Endothelial cell of umbilical vein (primary cell): Measurements from ENCODE around the gene IFNGR1. TPM values are rescaled to one million over a fixed set of nuclear protein-coding genes. Genes with fewer than 3 reads are reported as not detected.

Source experiments
- BruUV-seq: library from RNA; stranded (reverse); fragments of 400-500 nt; replicated peaks from 2 replicates; lab custom pipeline; 2021; lab: Mats Ljungman, UMichigan
- CTCF ChIA-PET: fragments of 300-600, 350-600 bp; sonication (Branson Sonifier 250); formaldehyde crosslinking; loops from one replicate; lab custom pipeline; 2021; ENCODE audit warnings: antibody characterized with exemption, inconsistent platforms; lab: Charles Lee
- POLR2A ChIA-PET: fragments of 300-600, 350-600 bp; sonication (Branson Sonifier 250); formaldehyde crosslinking; loops from one replicate; lab custom pipeline; 2021; ENCODE audit warnings: antibody characterized with exemption, inconsistent platforms; lab: Charles Lee
- DNase-seq: peaks from one replicate; pipeline ENCODE4 v3.0.0-alpha.2; 2011; ENCODE audit warnings: low read depth, low spot score
- FAIRE-seq: peaks from 2 replicates; lab custom pipeline; 2011; peaks lifted over from hg19 to GRCh38; lab: Jason Lieb, UNC
- H2AFZ ChIP-seq: 2 replicates; pipeline ENCODE4 v1.6.0; 2012; ENCODE audit warnings: low read depth, low read length, control low read depth, inconsistent platforms
- H3K27ac ChIP-seq: 2 replicates; pipeline ENCODE4 v1.5.1; 2011; ENCODE audit warnings: low read depth, mild to moderate bottlenecking, control low read depth, low read length, moderate library complexity; ENCODE audit not compliant: insufficient read depth
- H3K27me3 ChIP-seq, 2 experiments: 2 replicates each; pipeline versions ENCODE4 v1.6.0 to v1.6.1; 2011; ENCODE audit warnings: low read length in 2 of 2, mixed read lengths in 1 of 2; ENCODE audit not compliant: control insufficient read depth in 2 of 2, insufficient read depth in 2 of 2
- H3K36me3 ChIP-seq, 2 experiments: 2 replicates in 1 of 2; 3 replicates in 1 of 2; pipeline ENCODE4 v1.5.1; 2011; ENCODE audit warnings: low read length in 2 of 2, mild to moderate bottlenecking in 1 of 2, moderate library complexity in 1 of 2; ENCODE audit not compliant: control insufficient read depth in 2 of 2, insufficient read depth in 2 of 2; ENCODE audit errors: extremely low read depth in 1 of 2
- H3K4me1 ChIP-seq: 3 replicates; pipeline ENCODE4 v1.5.1; 2011; ENCODE audit warnings: mild to moderate bottlenecking, low read length; ENCODE audit not compliant: control insufficient read depth, insufficient read depth; ENCODE audit errors: extremely low read depth
- H3K4me2 ChIP-seq: 2 replicates; pipeline ENCODE4 v1.6.1; 2011; ENCODE audit warnings: low read length, control low read depth, mixed read lengths; ENCODE audit not compliant: insufficient read depth
- H3K4me3 ChIP-seq, 3 experiments: fragments of 200-600 bp in 1 of 3; sonication (generic), shearing (Covaris generic) in 1 of 3; replicated peaks in 1 of 3; 2 replicates each; pipeline ENCODE4 v1.5.1; 2011 to 2016; ENCODE audit warnings: control low read depth in 3 of 3, low read length in 3 of 3, mild to moderate bottlenecking in 2 of 3, inconsistent platforms in 1 of 3, low read depth in 1 of 3, moderate library complexity in 1 of 3; ENCODE audit not compliant: insufficient read depth in 1 of 3
- H3K79me2 ChIP-seq: 2 replicates; pipeline ENCODE4 v1.6.0; 2012; ENCODE audit warnings: low read length, inconsistent platforms; ENCODE audit not compliant: control insufficient read depth, insufficient read depth
- H3K9ac ChIP-seq: replicated peaks from 2 replicates; pipeline ENCODE3; 2011; ENCODE audit warnings: low read length, control low read depth; ENCODE audit not compliant: insufficient read depth; ENCODE audit errors: extremely low read depth
- H3K9me1 ChIP-seq: replicated peaks from 3 replicates; pipeline ENCODE4 v1.6.0; 2011; ENCODE audit warnings: mild to moderate bottlenecking, low read length; ENCODE audit not compliant: control insufficient read depth, insufficient read depth; ENCODE audit errors: extremely low read depth
- H3K9me3 ChIP-seq: replicated peaks from 2 replicates; pipeline ENCODE4 v1.5.1; 2012; ENCODE audit warnings: low read length, inconsistent platforms; ENCODE audit not compliant: control insufficient read depth, insufficient read depth
- H4K20me1 ChIP-seq: replicated peaks from 2 replicates; pipeline ENCODE3; 2011; ENCODE audit warnings: mild to moderate bottlenecking, low read length; ENCODE audit not compliant: control insufficient read depth, insufficient read depth; ENCODE audit errors: extremely low read depth
- EZH2 ChIP-seq: IDR thresholded peaks from 2 replicates; pipeline ENCODE4 v1.6.1; 2012; ENCODE audit warnings: borderline replicate concordance, low read depth, mild to moderate bottlenecking, moderate library complexity, low read length, inconsistent platforms; ENCODE audit not compliant: severe bottlenecking
- FOS ChIP-seq: IDR thresholded peaks from 2 replicates; pipeline ENCODE4 v1.6.1; 2011; ENCODE audit warnings: mild to moderate bottlenecking, low read length, moderate library complexity, borderline replicate concordance; ENCODE audit not compliant: insufficient read depth
- GATA2 ChIP-seq: IDR thresholded peaks from 2 replicates; pipeline ENCODE4 v1.7.0; 2011; ENCODE audit warnings: low read depth, mild to moderate bottlenecking, moderate library complexity, mixed read lengths, low read length; ENCODE audit not compliant: insufficient read length, insufficient read depth
- JUN ChIP-seq: IDR thresholded peaks from 2 replicates; pipeline ENCODE4 v1.6.1; 2011; ENCODE audit warnings: borderline replicate concordance, low read depth; ENCODE audit not compliant: insufficient read length, insufficient read depth
- MYC ChIP-seq: IDR thresholded peaks from one replicate; pipeline ENCODE4 v1.6.1; 2011; ENCODE audit warnings: mild to moderate bottlenecking, low read depth, low read length
- POLR2A ChIP-seq: IDR thresholded peaks from 2 replicates; pipeline ENCODE4 v1.6.1; 2012; ENCODE audit warnings: low read depth, mild to moderate bottlenecking, control low read depth, low read length
- POLR2AphosphoS5 ChIP-seq: IDR thresholded peaks from 2 replicates; pipeline ENCODE4 v1.6.1; 2012; ENCODE audit warnings: low read depth, mild to moderate bottlenecking, control low read depth, low read length, moderate library complexity; ENCODE audit not compliant: insufficient read depth
- dilution Hi-C: fragments of 300-500 bp; cut with MboI; formaldehyde crosslinking; loops from one replicate; pipeline ENCODE4 v1.15.0; 2019; ENCODE audit warnings: low sequenced_read_pairs; ENCODE audit not compliant: extremely low pct_ligation_motif_present
- intact Hi-C: fragments of 100-400 bp; cut with micrococcal nuclease; formaldehyde crosslinking; loops from one replicate; pipeline ENCODE4 v1.10.0; 2022
- polyA plus RNA-seq, 4 experiments: library from polyadenylated mRNA; depleted of rRNA in 3 of 4; stranded (reverse) in 3 of 4; unstranded in 1 of 4; fragments of >200 nt; gene quantifications; 2 replicates each; pipeline versions ENCODE4 v1.2.1 to v1.2.3, GENCODE V29; 2011 to 2012; ENCODE audit warnings: missing spikeins in 1 of 4
- total RNA-seq: library from RNA; stranded (reverse); gene quantifications from 2 replicates; pipeline ENCODE4 v1.2.3, GENCODE V29; 2021
- TF ChIP-seq, protein P1 (sequence below), 2 donors: IDR thresholded peaks; 1 replicate in 1 of 2; 2 replicates in 1 of 2; pipeline ENCODE4 v1.5.1; 2011; ENCODE audit warnings: low read length in 2 of 2, mild to moderate bottlenecking in 2 of 2, moderate library complexity in 2 of 2, control low read depth in 1 of 2, inconsistent platforms in 1 of 2, low read depth in 1 of 2; ENCODE audit not compliant: insufficient read depth in 1 of 2; ENCODE audit errors: extremely low read depth in 1 of 2
- TF ChIP-seq, protein P2 (sequence below): IDR thresholded peaks from 2 replicates; pipeline ENCODE4 v1.6.1; 2011; ENCODE audit not compliant: insufficient read depth, insufficient read length

The IFNGR1 gene
- total and polyA plus RNA-seq, 2 donors (not counting 3 experiments of a cell fraction or from before 2014, with no cell fraction given): 19.1 to 31.2 TPM

DNA sequence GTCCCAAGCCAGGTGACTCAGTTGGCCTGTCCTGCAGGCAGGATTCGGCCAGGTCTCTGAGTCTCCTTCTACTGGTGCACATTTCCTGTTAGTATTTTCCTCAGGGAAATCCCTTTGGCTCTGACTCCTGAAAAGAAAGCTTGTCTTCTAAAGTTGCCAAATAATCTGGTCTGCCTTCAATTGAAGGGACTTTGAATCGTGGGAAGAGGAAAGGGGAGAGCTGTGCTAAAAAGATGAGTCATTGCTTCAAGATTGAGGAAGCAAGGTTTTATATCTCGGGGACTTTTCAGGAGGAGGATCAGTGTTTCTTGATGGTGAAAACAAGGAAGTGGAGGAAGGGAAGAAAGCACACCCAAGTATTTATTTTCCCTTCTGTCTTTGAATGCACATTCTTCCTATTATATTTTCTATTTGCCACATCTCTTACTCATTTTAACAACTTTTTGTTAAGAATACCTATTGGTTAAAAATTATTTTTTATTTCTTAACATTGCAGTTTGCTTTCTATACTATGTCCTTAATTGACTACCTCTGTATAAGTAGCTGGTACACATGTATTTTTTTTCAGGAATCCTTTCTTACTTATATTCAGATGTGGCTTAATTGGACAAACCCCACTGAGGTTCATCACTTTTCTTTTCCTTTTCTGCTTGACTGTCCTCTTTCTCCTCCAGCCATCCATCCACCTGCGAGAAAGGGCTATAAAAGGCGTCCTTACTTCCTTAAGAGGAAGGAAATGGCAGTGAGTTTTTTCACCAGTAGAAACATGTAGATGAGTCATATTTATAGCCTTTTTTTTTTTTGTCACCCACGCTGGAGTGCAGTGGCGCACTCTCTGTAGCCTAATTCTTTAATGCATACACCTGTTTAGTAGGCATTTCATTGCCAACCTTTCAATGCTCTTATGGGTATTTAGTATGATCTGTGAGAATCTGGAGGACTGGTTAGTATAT, 15.0 kb upstream of the IFNGR1 start:
- Histone ChIP-seq H3K9me3 (no peaks in the 10 kb centered on the region), H3K79me2 (no peaks in the 10 kb centered on the region), H3K4me1 (peaks cover 18% of the 10 kb centered on the region), H4K20me1 (no peaks in the 10 kb centered on the region), H3K9me1 (no peaks in the 10 kb centered on the region), H3K36me3 (no peaks in the 10 kb centered on the region), H3K4me2 (peak overlapping the region; percentile 60), H3K9ac (no peak overlapping the region), H2AFZ (peak overlapping the region; percentile 56), H3K4me3 (peak overlapping the region in 1 of 3 experiments; percentile 18), H3K27ac (peak overlapping the region; percentile 57), H3K27me3 (peaks cover 0 to 3% of the 10 kb centered on the region in 2 experiments)
- TF ChIP-seq JUN (peak; percentile 72), FOS (peak; percentile 57), POLR2AphosphoS5 (no peak)
- FAIRE-seq: peak; percentile 75
- dilution Hi-C loops: no loop called here
- ChIA-PET POLR2A (interaction anchor here (0.8 kb wide), 1 partner anchor 11 kb away, joined by 5 read pairs; no protein-coding TSS in a partner anchor), CTCF (interaction anchor here (0.7 to 1.8 kb wide), 6 partner anchors 11 to 407 kb away, joined by 3 to 14 read pairs (median 4); no protein-coding TSS in a partner anchor)
- peak; percentile 91 for DNase-seq
- no TSS peak for BruUV-seq
- intact Hi-C loops: loop anchor here (1.0 to 2.0 kb wide), 2 partner anchors 10 to 15 kb away; partner anchors contain the start of gene IFNGR1

DNA sequence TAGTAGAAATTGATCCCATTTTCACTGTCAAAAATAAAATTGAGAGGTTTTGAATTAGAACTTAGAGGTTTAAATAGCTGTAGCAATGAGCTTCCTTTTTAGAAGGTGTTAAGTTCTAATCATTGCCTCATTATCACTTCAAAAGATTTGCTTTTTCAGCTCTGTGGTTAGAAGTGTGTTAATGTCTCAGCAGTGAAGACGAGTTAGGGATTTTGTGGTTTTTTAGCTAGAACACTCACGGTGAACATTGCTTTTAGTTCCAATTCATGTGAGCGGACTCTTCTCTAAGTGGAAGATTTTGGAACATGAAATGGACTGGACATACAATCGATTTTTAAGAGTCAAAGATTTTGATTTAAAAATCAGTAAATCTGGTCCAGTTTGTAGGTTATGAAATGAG, 12.7 kb upstream of the IFNGR1 start:
- Histone ChIP-seq H2AFZ (no peak overlapping the region), H3K9me1 (no peaks in the 10 kb centered on the region), H3K79me2 (no peaks in the 10 kb centered on the region), H3K27ac (no peak overlapping the region), H3K9me3 (no peaks in the 10 kb centered on the region), H3K9ac (no peak overlapping the region), H3K4me2 (no peak overlapping the region), H3K27me3 (peaks cover 0 to 3% of the 10 kb centered on the region in 2 experiments), H3K4me1 (peaks cover 18% of the 10 kb centered on the region), H4K20me1 (no peaks in the 10 kb centered on the region), H3K4me3 (no peak overlapping the region), H3K36me3 (no peaks in the 10 kb centered on the region)
- ChIA-PET CTCF (interaction anchor here (0.9 to 1.2 kb wide), 2 partner anchors 9 to 11 kb away, joined by 3 to 4 read pairs; no protein-coding TSS in a partner anchor), POLR2A (no interaction called here)
- intact Hi-C loops (no loop called here), dilution Hi-C loops (no loop called here)
- FAIRE-seq: no peak
- no peak for DNase-seq
- no TSS peak for BruUV-seq
- TF ChIP-seq JUN: no peak
- TF ChIP-seq GATA2: no peak
- TF ChIP-seq, protein P1, sequence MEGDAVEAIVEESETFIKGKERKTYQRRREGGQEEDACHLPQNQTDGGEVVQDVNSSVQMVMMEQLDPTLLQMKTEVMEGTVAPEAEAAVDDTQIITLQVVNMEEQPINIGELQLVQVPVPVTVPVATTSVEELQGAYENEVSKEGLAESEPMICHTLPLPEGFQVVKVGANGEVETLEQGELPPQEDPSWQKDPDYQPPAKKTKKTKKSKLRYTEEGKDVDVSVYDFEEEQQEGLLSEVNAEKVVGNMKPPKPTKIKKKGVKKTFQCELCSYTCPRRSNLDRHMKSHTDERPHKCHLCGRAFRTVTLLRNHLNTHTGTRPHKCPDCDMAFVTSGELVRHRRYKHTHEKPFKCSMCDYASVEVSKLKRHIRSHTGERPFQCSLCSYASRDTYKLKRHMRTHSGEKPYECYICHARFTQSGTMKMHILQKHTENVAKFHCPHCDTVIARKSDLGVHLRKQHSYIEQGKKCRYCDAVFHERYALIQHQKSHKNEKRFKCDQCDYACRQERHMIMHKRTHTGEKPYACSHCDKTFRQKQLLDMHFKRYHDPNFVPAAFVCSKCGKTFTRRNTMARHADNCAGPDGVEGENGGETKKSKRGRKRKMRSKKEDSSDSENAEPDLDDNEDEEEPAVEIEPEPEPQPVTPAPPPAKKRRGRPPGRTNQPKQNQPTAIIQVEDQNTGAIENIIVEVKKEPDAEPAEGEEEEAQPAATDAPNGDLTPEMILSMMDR (IDR thresholded peaks at IDR 0.05; ENCODE audit: extremely low read depth in 1 of 2, insufficient read depth in 1 of 2, low read depth in 1 of 2, low read length in 2 of 2): no peak
- TF ChIP-seq, protein P2, sequence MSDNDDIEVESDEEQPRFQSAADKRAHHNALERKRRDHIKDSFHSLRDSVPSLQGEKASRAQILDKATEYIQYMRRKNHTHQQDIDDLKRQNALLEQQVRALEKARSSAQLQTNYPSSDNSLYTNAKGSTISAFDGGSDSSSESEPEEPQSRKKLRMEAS: no peak
- no peak for TF ChIP-seq POLR2AphosphoS5
- TF ChIP-seq MYC: no peak
- TF ChIP-seq FOS: no peak
- no peak for TF ChIP-seq POLR2A
- no peak for TF ChIP-seq EZH2
